ENCODE measurements around the gene ERBIN. TPM values are rescaled to one million over a fixed set of nuclear protein-coding genes. Genes with fewer than 3 reads are reported as not detected.

Gene ERBIN
- total and polyA plus RNA-seq, 2 of the 13 experiments (the other 11 are each of a cell fraction or from before 2014, with no cell fraction given): 14.4 to 41.7 TPM

DNA sequence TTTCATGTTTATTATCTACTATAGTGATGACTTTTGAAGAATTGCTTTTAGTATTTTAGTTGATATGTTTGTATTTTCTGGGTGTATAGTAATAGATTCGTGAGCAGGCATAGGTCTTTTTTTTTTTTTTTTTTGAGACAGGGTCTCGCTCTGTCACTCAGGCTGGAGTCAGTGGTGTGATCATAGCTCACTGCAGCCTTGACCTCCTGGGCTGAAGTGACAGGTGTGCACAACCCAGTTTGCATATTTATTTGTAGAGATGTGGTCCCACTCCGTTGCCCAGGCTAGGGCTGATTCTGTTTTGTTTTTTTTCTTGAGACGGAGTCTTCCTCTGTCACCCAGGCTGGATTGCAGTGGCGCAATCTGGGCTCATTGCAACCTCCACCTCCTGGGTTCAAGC is 11.9 kb downstream of the ERBIN start:
- Histone ChIP-seq H3K79me2 (ENCODE audit: insufficient read depth, low read length) (peaks cover 70% of the 10 kb centered on the region), H3K4me2 (ENCODE audit: low read depth, low read length) (no peak overlapping the region), H3K9me3 (ENCODE audit: low read length) (no peaks in the 10 kb centered on the region), H3K27ac (ENCODE audit: extremely low read length, insufficient read depth, low read length) (no peak overlapping the region), H3K36me3 (replicated peaks in 1 of 2; ENCODE audit: control insufficient read depth in 1 of 2, insufficient read depth in 2 of 2, low read length in 2 of 2) (peaks cover 0 to 1% of the 10 kb centered on the region in 2 experiments; a peak in 1 of 5 replicates), H2AFZ (ENCODE audit: low read length) (no peak overlapping the region), H3K4me3 (replicated peaks in 1 of 3; ENCODE audit: insufficient read depth in 1 of 3, low read depth in 2 of 3, low read length in 3 of 3) (no peak overlapping the region), H4K20me1 (ENCODE audit: insufficient read depth, low read length) (peaks cover 18% of the 10 kb centered on the region), H3K4me1 (ENCODE audit: insufficient read depth, low read length) (peaks cover 3% of the 10 kb centered on the region), H3K9ac (ENCODE audit: insufficient read depth, low read depth, low read length) (no peak overlapping the region), H3K27me3 (ENCODE audit: control insufficient read depth in 1 of 2, insufficient read depth in 2 of 2, low read length in 2 of 2) (no peaks in the 10 kb centered on the region)
- POLR2A ChIA-PET: no interaction called here
- intact Hi-C loops (cut with micrococcal nuclease; ENCODE audit: unreplicated experiment): no loop called here
- TF ChIP-seq FOSL2 (CRISPR knock-in tag; IDR thresholded peaks at IDR 0.05) (no peak), MXI1 (IDR thresholded peaks at IDR 0.05; ENCODE audit: borderline replicate concordance, low read depth, low read length) (no peak), CC2D1A (CRISPR knock-in tag; IDR thresholded peaks at IDR 0.05) (no peak), ZNF10 (CRISPR knock-in tag; IDR thresholded peaks at IDR 0.05; ENCODE audit: borderline replicate concordance, low read depth) (no peak), TCF7 (IDR thresholded peaks at IDR 0.05; ENCODE audit: low read depth) (no peak), ZNF432 (CRISPR knock-in tag; IDR thresholded peaks at IDR 0.05; ENCODE audit: borderline replicate concordance) (no peak), ZFP37 (CRISPR knock-in tag; IDR thresholded peaks at IDR 0.05; ENCODE audit: borderline replicate concordance) (no peak)
- no TSS peak for BruUV-seq (replicated peaks)
- DNase-seq (ENCODE audit: low spot score): no peak
- CTCF ChIA-PET (ENCODE audit: low intra/inter-chr PET ratio, low total read pairs): no interaction called here
- no peak for FAIRE-seq
- in situ Hi-C loops (cut with HindIII; ENCODE audit: extremely low pct_ligation_motif_present, low pct_unique_long_range_greater_than_20kb): no loop called here
- ATAC-seq: no peak
- 91% methylated on average over 5 of the region's 5 CpGs for WGBS (ENCODE audit: low lambda C conversion rate)

DNA sequence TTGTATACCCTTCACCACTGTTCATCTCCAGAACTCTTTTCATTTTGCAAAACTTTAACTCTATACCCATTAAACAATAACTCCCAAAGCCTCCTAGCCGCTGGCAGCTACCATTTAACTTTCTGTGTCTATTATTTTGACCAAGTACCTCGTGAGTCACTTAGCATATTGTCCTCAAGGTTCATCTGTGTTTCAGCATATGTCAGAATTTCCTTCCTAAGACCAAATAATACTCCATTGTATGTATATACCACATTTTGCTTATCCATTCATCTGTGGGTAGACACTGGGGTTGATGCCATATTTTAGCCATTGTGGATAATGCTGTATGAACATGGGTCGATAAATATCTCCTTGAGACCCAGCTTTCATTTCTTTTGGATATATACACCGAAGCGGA is 17.4 kb downstream of the ERBIN start:
- no peak overlapping the region for H3K27ac ChIP-seq (ENCODE audit: extremely low read length, insufficient read depth, low read length)
- ATAC-seq: no peak
- H3K4me3 ChIP-seq (replicated peaks in 1 of 3; ENCODE audit: insufficient read depth in 1 of 3, low read depth in 2 of 3, low read length in 3 of 3): no peak overlapping the region
- H4K20me1 ChIP-seq (ENCODE audit: insufficient read depth, low read length): peaks cover 8% of the 10 kb centered on the region; the same call in 1 of the 2 replicates
- peaks cover 71% of the 10 kb centered on the region for H3K79me2 ChIP-seq (ENCODE audit: insufficient read depth, low read length)
- DNase-seq (ENCODE audit: low spot score): no peak
- no peaks in the 10 kb centered on the region for H3K9me3 ChIP-seq (ENCODE audit: low read length)
- BruUV-seq (replicated peaks): TSS peak; percentile 28
- in situ Hi-C loops (cut with HindIII; ENCODE audit: extremely low pct_ligation_motif_present, low pct_unique_long_range_greater_than_20kb): no loop called here
- no peak overlapping the region for H3K4me2 ChIP-seq (ENCODE audit: low read depth, low read length)
- ChIA-PET POLR2A (no interaction called here), CTCF (ENCODE audit: low intra/inter-chr PET ratio, low total read pairs) (no interaction called here)
- intact Hi-C loops (cut with micrococcal nuclease; ENCODE audit: unreplicated experiment): no loop called here
- WGBS (ENCODE audit: low lambda C conversion rate): 95% methylated on average over 5 of the region's 5 CpGs
- no peaks in the 10 kb centered on the region for H3K27me3 ChIP-seq (ENCODE audit: control insufficient read depth in 1 of 2, insufficient read depth in 2 of 2, low read length in 2 of 2)
- no peaks in the 10 kb centered on the region for H3K4me1 ChIP-seq (ENCODE audit: insufficient read depth, low read length)
- H3K9ac ChIP-seq (ENCODE audit: insufficient read depth, low read depth, low read length): no peak overlapping the region
- no peak overlapping the region for H2AFZ ChIP-seq (ENCODE audit: low read length)
- no peaks in the 10 kb centered on the region for H3K36me3 ChIP-seq (replicated peaks in 1 of 2; ENCODE audit: control insufficient read depth in 1 of 2, insufficient read depth in 2 of 2, low read length in 2 of 2)
- no peak for FAIRE-seq
- TF ChIP-seq ZNF652 (CRISPR knock-in tag; IDR thresholded peaks at IDR 0.05; ENCODE audit: borderline replicate concordance, low read depth): no peak
- no peak for TF ChIP-seq ZNF451 (CRISPR knock-in tag; IDR thresholded peaks at IDR 0.05)
- no peak for TF ChIP-seq THYN1 (CRISPR knock-in tag; IDR thresholded peaks at IDR 0.05; ENCODE audit: borderline replicate concordance, low read depth)
- TF ChIP-seq NAIF1 (CRISPR knock-in tag; IDR thresholded peaks at IDR 0.05; ENCODE audit: borderline replicate concordance): no peak
- no peak for TF ChIP-seq TCF7L2 (IDR thresholded peaks at IDR 0.05; ENCODE audit: low read depth, low read length)
- no peak for TF ChIP-seq GATAD1 (CRISPR knock-in tag; IDR thresholded peaks at IDR 0.05)
- TF ChIP-seq MAZ (IDR thresholded peaks at IDR 0.05; ENCODE audit: borderline replicate concordance, low read depth, low read length): no peak
- no peak for TF ChIP-seq MAZ (CRISPR knock-in tag; IDR thresholded peaks at IDR 0.05; ENCODE audit: low read depth)
- TF ChIP-seq ISL2 (CRISPR knock-in tag; IDR thresholded peaks at IDR 0.05): no peak
- no peak for TF ChIP-seq PHF20 (CRISPR knock-in tag; IDR thresholded peaks at IDR 0.05)
- no peak for TF ChIP-seq PITX1 (CRISPR knock-in tag; IDR thresholded peaks at IDR 0.05)
- no peak for TF ChIP-seq HNRNPK (IDR thresholded peaks at IDR 0.05; ENCODE audit: low read depth, low read length, poor library complexity, severe bottlenecking)
- TF ChIP-seq AGO2 (optimal IDR thresholded peaks at IDR 0.05; ENCODE audit: low read depth, low read length): no peak
- TF ChIP-seq, protein P1, sequence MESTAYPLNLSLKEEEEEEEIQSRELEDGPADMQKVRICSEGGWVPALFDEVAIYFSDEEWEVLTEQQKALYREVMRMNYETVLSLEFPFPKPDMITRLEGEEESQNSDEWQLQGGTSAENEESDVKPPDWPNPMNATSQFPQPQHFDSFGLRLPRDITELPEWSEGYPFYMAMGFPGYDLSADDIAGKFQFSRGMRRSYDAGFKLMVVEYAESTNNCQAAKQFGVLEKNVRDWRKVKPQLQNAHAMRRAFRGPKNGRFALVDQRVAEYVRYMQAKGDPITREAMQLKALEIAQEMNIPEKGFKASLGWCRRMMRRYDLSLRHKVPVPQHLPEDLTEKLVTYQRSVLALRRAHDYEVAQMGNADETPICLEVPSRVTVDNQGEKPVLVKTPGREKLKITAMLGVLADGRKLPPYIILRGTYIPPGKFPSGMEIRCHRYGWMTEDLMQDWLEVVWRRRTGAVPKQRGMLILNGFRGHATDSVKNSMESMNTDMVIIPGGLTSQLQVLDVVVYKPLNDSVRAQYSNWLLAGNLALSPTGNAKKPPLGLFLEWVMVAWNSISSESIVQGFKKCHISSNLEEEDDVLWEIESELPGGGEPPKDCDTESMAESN (CRISPR knock-in tag; conservative IDR thresholded peaks at IDR 0.05): no peak

Measured in HepG2 (cell line).